Stimulated activated naive CD8-positive, alpha-beta T cell treated with anti-CD3 and anti-CD28 coated beads, Interleukin-15, amount 100 ng/mL, for 72 hours (primary cell): Measurements from ENCODE around the gene RANGAP1.
"Not testable (repeated sequence)": the region's sequence is repeated elsewhere in the genome, so short reads cannot be mapped to it uniquely, and the experiment has no call there.

Source experiments
- ATAC-seq: fragments of 150-1000 bp; cut with Tn5 transposase; 2 replicates; pipeline ENCODE4 v1.10.0; 2021; ENCODE audit warnings: mild to moderate bottlenecking, moderate library complexity
- DNase-seq, 2 donors: peaks; one replicate each; pipeline ENCODE4 v3.0.0; 2021 to 2022
- H3K27ac Mint-ChIP-seq, 2 donors: one replicate each; pipeline ENCODE4 v1.8.0; 2022; ENCODE audit warnings: mild to moderate bottlenecking in 2 of 2, mixed read lengths in 2 of 2, moderate library complexity in 2 of 2
- H3K27me3 Mint-ChIP-seq: one replicate; pipeline ENCODE4 v1.8.0; 2022; ENCODE audit warnings: mixed read lengths
- H3K4me1 Mint-ChIP-seq: one replicate; pipeline ENCODE4 v1.8.0; 2022; ENCODE audit warnings: mild to moderate bottlenecking, mixed read lengths
- H3K4me3 Mint-ChIP-seq, 2 donors: one replicate each; pipeline ENCODE4 v1.8.0; 2022; ENCODE audit warnings: mild to moderate bottlenecking in 2 of 2, mixed read lengths in 2 of 2, moderate library complexity in 1 of 2
- H3K9me3 Mint-ChIP-seq, 2 donors: one replicate each; pipeline ENCODE4 v1.8.0; 2022; ENCODE audit warnings: mixed read lengths in 2 of 2

Gene RANGAP1

GRCh38 chr22:41280854-41281253 is 5.1 kb downstream of the RANGAP1 start:
- no peak for ATAC-seq
- Mint-ChIP-seq H3K27ac (peak overlapping the region; percentile 81 to 93), H3K9me3 (no peaks in the 10 kb centered on the region), H3K4me1 (peaks cover 40% of the 10 kb centered on the region), H3K27me3 (no peaks in the 10 kb centered on the region), H3K4me3 (no peak overlapping the region)
- DNase-seq = no peak

DNA sequence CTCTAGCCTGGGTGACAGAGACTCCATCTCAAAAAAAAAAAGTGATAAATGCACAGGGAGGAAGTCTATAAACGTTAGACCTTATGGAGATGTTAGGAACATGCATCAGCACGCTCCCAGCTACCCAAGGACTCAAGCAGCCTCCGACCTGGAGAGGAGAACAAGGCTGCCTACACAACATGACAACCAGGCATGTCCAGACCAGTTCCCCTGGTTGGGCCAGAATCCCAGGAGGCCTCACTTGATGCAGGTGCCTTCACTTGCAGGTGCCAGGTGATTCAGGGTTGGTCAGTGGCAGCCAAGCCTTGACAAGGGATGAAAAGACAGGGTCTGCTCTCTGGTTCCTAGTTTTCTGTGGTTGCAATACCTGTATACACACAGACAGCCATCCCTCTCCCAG is 5.9 kb downstream of the RANGAP1 start:
- H3K4me1 Mint-ChIP-seq = peaks cover 38% of the 10 kb centered on the region
- H3K27ac Mint-ChIP-seq = no peak overlapping the region
- H3K9me3 Mint-ChIP-seq = no peaks in the 10 kb centered on the region
- H3K4me3 Mint-ChIP-seq = no peak overlapping the region
- DNase-seq = no peak
- no peak for ATAC-seq
- H3K27me3 Mint-ChIP-seq = no peaks in the 10 kb centered on the region

DNA sequence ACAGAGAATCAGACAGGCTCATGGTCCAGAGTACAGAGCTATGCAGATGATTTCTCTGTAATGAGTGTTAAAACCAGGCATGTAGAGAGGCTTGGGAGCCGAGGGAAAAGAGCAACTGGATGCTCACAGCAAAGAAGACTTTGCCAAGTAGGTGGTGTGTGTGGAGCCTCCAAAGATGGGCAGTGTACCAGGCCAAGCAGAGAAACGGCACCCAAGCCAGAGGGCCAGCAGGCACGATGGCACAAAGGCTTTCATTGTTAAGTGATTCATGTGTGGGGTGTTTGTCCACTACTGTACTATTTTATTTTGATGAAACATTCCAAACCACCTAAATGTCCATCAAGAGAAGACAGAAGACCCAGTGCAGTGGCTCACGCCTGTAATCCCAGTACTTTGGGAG is 11.1 kb downstream of the RANGAP1 start:
- DNase-seq = no peak
- Mint-ChIP-seq H3K27ac (peak overlapping the region in 1 of 2 donors; percentile 91), H3K4me3 (no peak overlapping the region), H3K9me3 (no peaks in the 10 kb centered on the region), H3K4me1 (no peaks in the 10 kb centered on the region), H3K27me3 (no peaks in the 10 kb centered on the region)
- no peak for ATAC-seq

DNA sequence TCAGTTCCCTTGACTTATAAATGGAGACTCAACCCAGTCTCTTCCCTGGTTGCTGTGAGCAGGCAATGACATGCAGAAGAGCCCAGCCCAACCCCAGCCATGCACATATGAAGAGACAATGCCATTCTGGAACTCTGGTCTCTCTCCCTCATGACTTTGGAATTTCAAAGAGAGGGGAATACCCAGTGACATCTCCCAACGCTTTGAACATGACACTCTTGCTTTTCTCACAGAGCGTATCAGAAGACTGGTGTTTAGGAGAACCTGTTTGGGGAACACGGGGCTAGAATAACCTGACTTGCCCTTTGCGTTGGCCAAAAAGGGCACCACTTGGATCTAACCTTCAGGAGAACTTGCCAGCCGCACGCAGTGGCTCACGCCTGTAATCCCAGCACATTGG is 12.9 kb downstream of the RANGAP1 start:
- H3K27me3 Mint-ChIP-seq = no peaks in the 10 kb centered on the region
- DNase-seq = no peak
- no peak for ATAC-seq
- no peak overlapping the region for H3K27ac Mint-ChIP-seq
- no peaks in the 10 kb centered on the region for H3K9me3 Mint-ChIP-seq
- no peaks in the 10 kb centered on the region for H3K4me1 Mint-ChIP-seq
- H3K4me3 Mint-ChIP-seq = no peak overlapping the region

- Mint-ChIP-seq H3K9me3 (no peaks in the 10 kb centered on the region), H3K27ac (no peak overlapping the region), H3K4me3 (no peak overlapping the region)
These were observed 14.2 kb downstream of the RANGAP1 start for GRCh38 chr22:41271787-41272186.

DNA sequence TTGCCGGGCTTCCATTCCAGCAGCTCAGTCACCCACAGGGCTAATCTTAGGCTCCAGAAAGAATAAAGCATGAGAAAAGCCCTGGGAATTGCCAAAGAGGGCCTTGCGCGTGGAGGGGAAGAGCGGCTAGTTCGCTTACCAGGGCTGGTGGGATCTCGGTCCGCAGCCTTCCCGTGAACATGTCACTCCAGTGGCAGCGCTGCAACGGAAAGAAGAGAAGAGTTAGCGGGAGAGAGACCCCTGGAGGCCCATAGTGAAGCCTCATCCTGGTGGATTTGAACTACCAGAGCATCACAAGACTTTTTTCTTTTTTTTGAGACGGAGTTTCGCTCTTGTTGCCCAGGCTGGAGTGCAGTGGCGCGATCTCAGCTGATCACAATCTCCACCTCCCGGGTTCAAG is 18.0 kb downstream of the RANGAP1 start:
- H3K27me3 Mint-ChIP-seq = no peaks in the 10 kb centered on the region
- no peak for ATAC-seq
- no peak for DNase-seq
- H3K27ac Mint-ChIP-seq = no peak overlapping the region
- no peaks in the 10 kb centered on the region for H3K9me3 Mint-ChIP-seq
- H3K4me1 Mint-ChIP-seq = peaks cover 8% of the 10 kb centered on the region
- H3K4me3 Mint-ChIP-seq = no peak overlapping the region

More at GRCh38 chr22:41271787-41272186, 14.2 kb downstream of the RANGAP1 start:
- H3K27me3 Mint-ChIP-seq = no peaks in the 10 kb centered on the region
- ATAC-seq (peak; percentile 23), DNase-seq (no peak)
- H3K4me1 Mint-ChIP-seq = no peaks in the 10 kb centered on the region

GRCh38 chr22:41264408-41264941 is 21.5 kb downstream of the RANGAP1 start:
- H3K27me3 Mint-ChIP-seq = no peaks in the 10 kb centered on the region
- H3K9me3 Mint-ChIP-seq = no peaks in the 10 kb centered on the region
- H3K4me1 Mint-ChIP-seq = peaks cover 8% of the 10 kb centered on the region
- no peak overlapping the region for H3K4me3 Mint-ChIP-seq
- no peak for DNase-seq
- ATAC-seq = no peak
- peak overlapping the region; percentile 66 to 87 for H3K27ac Mint-ChIP-seq

- DNase-seq = no peak
- Mint-ChIP-seq H3K9me3 (no peaks in the 10 kb centered on the region), H3K27ac (peak overlapping the region in 1 of 2 donors; percentile 80), H3K4me3 (no peak overlapping the region), H3K4me1 (peaks cover 8% of the 10 kb centered on the region), H3K27me3 (no peaks in the 10 kb centered on the region)
- ATAC-seq = no peak
These were observed 22.3 kb downstream of the RANGAP1 start for GRCh38 chr22:41263704-41264103.

GRCh38 chr22:41262250-41262765 is 23.7 kb downstream of the RANGAP1 start:
- Mint-ChIP-seq H3K27me3 (no peaks in the 10 kb centered on the region), H3K9me3 (no peaks in the 10 kb centered on the region), H3K4me1 (peaks cover 8% of the 10 kb centered on the region), H3K27ac (peak overlapping the region in 1 of 2 donors; percentile 48), H3K4me3 (no peak overlapping the region)
- DNase-seq (no peak), ATAC-seq (no peak)

DNA sequence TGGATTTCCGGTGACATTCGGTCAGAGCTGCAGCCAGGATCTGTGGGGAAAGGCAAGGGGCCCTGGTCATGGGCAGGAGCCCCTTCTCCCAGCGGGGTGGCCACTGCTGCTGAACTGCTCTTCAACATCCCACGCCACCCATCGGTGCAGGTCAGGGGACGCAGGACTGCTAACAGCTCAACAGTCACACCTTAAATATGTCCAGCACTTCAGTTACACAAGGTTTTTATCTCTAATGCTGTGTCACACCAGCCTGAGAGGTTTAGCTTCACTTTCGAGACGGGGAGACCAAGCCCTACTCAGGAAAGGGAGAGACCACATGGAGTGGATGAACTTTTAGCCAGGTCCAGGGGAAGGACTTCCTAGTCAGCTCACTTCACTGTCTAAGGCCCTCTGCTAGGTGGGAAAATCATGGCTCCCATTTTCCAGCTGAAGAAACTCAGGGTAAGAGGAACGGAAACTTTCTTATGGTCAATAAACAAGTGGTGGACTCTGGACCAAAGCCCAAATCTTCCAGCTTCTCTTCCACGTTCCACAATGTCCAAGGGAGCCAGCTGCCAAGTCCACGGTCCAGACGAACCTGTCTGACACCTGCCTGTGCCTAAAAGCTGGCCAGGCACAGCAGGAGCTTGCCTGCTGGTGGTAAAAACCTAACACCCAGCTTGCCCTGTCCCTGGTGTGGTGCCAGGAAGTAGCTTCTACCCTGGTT is 24.3 kb downstream of the RANGAP1 start:
- Mint-ChIP-seq H3K27ac (no peak overlapping the region), H3K27me3 (no peaks in the 10 kb centered on the region), H3K9me3 (no peaks in the 10 kb centered on the region), H3K4me1 (peaks cover 8% of the 10 kb centered on the region), H3K4me3 (no peak overlapping the region)
- no peak for DNase-seq
- ATAC-seq = no peak

- ATAC-seq (no peak), DNase-seq (no peak)
- Mint-ChIP-seq H3K27me3 (no peaks in the 10 kb centered on the region), H3K4me1 (peaks cover 8% of the 10 kb centered on the region), H3K27ac (no peak overlapping the region), H3K4me3 (no peak overlapping the region), H3K9me3 (no peaks in the 10 kb centered on the region)
These were observed 25.1 kb downstream of the RANGAP1 start for GRCh38 chr22:41260871-41261270.

DNA sequence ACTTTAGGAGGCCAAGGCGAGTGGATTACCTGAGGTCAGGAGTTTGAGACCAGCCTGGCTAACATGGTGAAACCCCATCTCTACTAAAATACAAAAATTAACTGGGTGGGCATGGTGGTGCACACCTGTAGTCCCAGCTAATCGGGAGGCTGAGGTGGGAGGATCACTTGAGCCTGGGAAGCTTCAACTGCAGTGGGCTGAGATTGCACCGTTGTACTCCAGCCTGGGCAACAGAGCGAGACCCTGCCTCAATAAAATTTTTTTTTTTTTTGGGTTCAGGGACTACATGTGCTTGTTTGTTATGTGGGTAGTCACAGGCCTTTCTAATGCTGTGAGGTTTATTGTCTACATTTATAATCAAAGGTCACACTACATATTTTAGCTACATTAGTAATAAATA is 26.2 kb downstream of the RANGAP1 start:
- H3K9me3 Mint-ChIP-seq, H3K4me3 Mint-ChIP-seq, H3K27ac Mint-ChIP-seq, H3K4me1 Mint-ChIP-seq, H3K27me3 Mint-ChIP-seq, ATAC-seq, DNase-seq: not testable (repeated sequence)

- peak overlapping the region in 1 of 2 donors; percentile 85 for H3K27ac Mint-ChIP-seq
- H3K27me3 Mint-ChIP-seq = no peaks in the 10 kb centered on the region
- no peaks in the 10 kb centered on the region for H3K4me1 Mint-ChIP-seq
- ATAC-seq = peak; percentile 12
- no peak for DNase-seq
- H3K4me3 Mint-ChIP-seq = no peak overlapping the region
- H3K9me3 Mint-ChIP-seq = no peaks in the 10 kb centered on the region
These were observed 28.3 kb downstream of the RANGAP1 start for GRCh38 chr22:41257696-41258095.

DNA sequence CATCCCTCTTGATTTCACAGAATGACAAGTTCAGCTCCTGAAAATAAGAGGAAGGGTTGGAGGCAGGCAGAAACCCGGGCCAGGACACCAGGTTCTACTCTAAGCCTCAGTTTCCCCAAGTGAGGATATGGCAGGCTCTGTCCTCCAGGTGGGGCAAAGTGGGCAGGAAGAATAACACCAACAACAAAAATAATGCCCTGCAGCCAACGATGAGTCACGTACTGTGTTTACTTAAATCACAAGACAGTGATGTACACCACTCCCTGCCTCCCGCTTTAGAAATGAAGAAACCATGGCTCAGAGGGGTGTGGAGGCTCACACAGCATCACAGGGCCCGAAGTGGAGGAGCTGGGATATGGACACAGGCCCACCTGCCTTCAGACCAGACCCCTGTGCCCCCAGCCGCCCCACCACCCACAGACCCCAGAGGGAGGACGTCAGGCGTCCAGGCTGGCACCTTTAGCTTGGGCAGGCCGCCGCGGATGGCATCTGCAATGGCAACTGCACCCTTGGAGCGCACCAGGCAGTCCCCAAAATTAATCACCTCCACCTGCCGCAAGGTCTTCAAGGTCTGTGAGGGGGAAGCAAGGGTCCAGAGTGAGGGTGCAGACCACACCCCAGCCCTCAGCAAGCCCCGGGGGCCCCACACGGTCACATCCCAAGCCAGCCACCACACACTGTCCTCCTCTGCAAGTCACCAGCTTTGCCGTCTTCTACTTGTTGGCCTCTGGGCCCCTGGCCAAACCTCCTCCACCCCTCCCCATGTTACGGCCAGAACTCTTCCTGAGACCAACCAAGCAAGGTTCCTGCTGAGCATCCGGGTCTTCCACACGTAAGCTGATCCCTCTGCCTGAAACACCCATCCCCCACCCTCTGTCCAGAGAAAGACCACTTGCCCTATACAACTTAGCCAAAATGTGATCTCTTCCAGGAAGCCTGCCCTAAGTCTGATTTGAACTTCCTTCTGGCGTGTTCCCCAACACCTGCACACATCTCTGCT is 29.4 kb downstream of the RANGAP1 start:
- peak overlapping the region; percentile 69 to 85 for H3K27ac Mint-ChIP-seq
- H3K27me3 Mint-ChIP-seq = no peaks in the 10 kb centered on the region
- H3K4me3 Mint-ChIP-seq = no peak overlapping the region
- H3K9me3 Mint-ChIP-seq = no peaks in the 10 kb centered on the region
- no peaks in the 10 kb centered on the region for H3K4me1 Mint-ChIP-seq
- DNase-seq (no peak), ATAC-seq (no peak)

DNA sequence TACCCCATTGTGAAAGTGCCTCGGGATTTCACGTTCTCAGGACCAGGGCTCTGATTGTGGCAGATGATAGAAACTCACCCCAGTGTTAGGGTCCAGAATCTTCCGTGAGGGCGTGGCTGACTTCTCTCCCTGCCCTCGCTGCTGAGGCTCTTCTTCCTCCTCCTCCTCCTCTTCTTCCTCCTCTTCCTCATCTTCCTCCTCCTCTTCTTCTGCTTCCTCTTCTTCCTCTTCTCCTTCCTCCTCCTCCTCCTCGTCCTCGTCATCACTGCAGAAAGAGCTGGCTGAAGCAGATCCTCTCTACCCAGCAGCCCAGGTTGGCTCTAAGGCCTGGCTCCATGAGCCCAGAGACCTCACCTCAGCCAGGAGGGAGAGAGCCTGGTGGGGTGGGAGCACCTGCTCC is 31.8 kb downstream of the RANGAP1 start:
- no peak overlapping the region for H3K4me3 Mint-ChIP-seq
- H3K27me3 Mint-ChIP-seq = no peaks in the 10 kb centered on the region
- DNase-seq (no peak), ATAC-seq (no peak)
- no peaks in the 10 kb centered on the region for H3K9me3 Mint-ChIP-seq
- peak overlapping the region in 1 of 2 donors; percentile 27 for H3K27ac Mint-ChIP-seq
- H3K4me1 Mint-ChIP-seq = no peaks in the 10 kb centered on the region

GRCh38 chr22:41252365-41252764 is 33.6 kb downstream of the RANGAP1 start:
- H3K4me1 Mint-ChIP-seq = no peaks in the 10 kb centered on the region
- no peak overlapping the region for H3K4me3 Mint-ChIP-seq
- H3K27me3 Mint-ChIP-seq = no peaks in the 10 kb centered on the region
- H3K27ac Mint-ChIP-seq = no peak overlapping the region
- DNase-seq = no peak
- no peak for ATAC-seq
- no peaks in the 10 kb centered on the region for H3K9me3 Mint-ChIP-seq
